Upper lobe of left lung (tissue), 4 donors: ENCODE measurements around the gene FAM162A.

Experiments used
- POLR2A ChIP-seq, 4 donors: fragments of 450-650 bp; IDR thresholded peaks; one replicate each; pipeline ENCODE4 v1.5.1; 2016 to 2017; ENCODE audit warnings: antibody characterized with exemption in 4 of 4, mild to moderate bottlenecking in 2 of 4
- POLR2AphosphoS5 ChIP-seq, 2 donors: sonication (generic); formaldehyde crosslinking; IDR thresholded peaks; one replicate each; pipeline ENCODE4 v1.5.1; 2017; ENCODE audit warnings: antibody characterized with exemption in 2 of 2

DNA sequence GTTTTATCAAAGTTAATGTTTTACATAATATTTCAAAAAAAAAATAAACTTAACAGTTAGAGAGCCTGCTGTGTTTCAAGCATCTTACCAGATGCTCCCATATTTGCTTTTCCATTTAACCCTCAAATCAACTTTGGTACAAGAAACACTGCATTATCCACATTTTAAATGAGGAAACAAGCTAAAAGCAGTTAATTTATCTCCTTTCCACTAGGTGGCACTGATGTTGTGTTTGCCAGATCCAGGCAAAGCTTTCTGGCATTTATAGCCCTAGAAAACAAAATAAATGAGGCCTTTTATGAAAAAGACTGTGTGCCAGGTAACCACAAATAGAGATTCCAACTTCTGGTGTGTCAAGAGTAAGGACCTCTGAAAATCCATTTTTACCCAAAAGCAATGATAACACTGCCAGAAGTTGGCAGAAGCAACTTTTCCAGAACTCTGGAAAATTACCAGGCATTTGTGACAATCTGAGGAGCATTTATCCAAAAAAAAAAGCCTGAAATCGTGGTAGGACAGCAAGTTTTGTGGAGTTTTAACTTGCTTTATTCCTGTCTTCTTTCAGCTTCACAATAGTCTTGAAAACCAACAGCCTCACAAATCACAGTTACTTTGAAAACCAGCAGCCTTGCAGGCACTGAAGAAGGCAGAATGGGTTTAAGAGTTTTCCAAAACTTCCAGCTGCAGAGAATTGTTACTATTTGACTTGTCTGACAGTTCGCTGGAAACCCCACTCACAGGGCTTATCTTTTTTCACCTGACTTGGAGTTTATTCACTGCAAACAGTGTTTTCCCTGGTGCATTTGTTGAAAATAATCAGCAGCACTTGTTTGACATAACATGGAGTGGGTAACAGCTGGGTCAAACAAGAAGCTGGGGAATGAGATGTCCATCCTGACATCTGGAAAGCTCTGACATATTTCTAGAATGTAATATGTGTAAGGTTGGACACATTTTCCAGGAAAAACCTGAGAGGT is 9.2 kb downstream of the FAM162A start:
- no peak for TF ChIP-seq POLR2A (IDR thresholded peaks at IDR 0.05)
- TF ChIP-seq POLR2AphosphoS5 (IDR thresholded peaks at IDR 0.05) = no peak
